ENCODE results near the gene PTPDC1.
A peak's percentile ranks its signal among the peaks of the same experiment; 100 is the strongest.

PTPDC1 gene, protein sequence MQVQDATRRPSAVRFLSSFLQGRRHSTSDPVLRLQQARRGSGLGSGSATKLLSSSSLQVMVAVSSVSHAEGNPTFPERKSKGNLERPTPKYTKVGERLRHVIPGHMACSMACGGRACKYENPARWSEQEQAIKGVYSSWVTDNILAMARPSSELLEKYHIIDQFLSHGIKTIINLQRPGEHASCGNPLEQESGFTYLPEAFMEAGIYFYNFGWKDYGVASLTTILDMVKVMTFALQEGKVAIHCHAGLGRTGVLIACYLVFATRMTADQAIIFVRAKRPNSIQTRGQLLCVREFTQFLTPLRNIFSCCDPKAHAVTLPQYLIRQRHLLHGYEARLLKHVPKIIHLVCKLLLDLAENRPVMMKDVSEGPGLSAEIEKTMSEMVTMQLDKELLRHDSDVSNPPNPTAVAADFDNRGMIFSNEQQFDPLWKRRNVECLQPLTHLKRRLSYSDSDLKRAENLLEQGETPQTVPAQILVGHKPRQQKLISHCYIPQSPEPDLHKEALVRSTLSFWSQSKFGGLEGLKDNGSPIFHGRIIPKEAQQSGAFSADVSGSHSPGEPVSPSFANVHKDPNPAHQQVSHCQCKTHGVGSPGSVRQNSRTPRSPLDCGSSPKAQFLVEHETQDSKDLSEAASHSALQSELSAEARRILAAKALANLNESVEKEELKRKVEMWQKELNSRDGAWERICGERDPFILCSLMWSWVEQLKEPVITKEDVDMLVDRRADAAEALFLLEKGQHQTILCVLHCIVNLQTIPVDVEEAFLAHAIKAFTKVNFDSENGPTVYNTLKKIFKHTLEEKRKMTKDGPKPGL

DNA sequence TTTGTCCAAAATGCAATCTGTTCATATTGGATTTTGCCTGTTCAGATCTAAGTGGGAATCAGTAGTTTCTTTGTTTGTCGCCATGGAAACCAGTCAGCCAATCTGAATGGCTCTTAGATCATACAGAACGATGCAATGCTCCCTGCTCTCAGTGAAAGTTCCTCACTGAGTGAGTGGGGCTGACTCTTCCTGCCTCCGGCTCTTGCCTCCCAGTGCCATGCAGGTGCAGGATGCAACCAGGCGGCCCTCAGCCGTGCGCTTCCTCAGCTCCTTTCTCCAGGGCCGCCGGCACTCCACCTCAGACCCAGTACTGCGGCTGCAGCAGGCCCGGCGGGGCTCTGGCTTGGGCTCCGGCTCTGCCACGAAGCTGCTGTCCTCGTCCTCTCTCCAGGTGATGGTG lies at the start of gene PTPDC1:
Gene PTPDC1, plus strand, starts transcription at position 151 of the 400 bp plus-strand sequence. Its CDS starts 67 bp downstream, at position 218.
- FAIRE-seq, result no peak

DNA sequence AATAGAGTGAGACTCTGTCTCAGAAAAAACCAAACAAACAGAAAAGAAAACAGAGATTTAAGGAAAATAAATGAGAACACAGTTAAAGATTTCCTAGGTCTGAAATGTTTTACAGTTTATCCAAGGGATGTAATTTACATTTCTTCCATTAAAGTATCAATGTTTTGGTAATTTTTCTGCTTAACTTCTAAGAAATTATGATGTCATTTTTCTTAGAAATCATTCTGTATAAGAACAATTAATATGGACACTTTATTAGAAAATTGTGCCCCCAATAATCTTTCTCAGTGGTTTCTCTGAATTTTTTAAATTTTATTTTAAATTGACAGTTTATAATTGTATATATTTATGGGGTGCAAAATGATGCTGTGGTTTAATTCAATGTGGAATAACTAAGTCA lies 49.8 kb upstream of the PTPDC1 start:
- FAIRE-seq, result no peak

DNA sequence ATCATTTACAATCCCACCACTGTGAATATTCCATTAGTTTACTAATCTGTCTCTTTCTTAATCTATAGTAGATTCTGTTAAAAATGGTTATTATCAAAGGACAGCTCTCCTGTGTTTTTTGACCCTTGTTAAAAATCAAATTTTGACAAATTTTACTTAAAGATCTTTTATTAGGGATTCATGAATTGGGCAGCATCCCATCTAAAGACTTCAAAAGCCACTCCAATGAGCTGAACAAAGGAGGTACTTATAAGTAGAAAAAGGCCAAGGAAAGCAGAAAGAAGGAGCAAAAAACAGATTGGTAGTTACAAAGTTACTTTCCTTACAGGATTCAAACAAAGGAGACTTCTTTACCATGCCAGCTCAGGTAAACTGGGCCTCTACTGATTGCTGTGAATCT lies 44.5 kb upstream of the PTPDC1 start:
- FAIRE-seq, result no peak

DNA sequence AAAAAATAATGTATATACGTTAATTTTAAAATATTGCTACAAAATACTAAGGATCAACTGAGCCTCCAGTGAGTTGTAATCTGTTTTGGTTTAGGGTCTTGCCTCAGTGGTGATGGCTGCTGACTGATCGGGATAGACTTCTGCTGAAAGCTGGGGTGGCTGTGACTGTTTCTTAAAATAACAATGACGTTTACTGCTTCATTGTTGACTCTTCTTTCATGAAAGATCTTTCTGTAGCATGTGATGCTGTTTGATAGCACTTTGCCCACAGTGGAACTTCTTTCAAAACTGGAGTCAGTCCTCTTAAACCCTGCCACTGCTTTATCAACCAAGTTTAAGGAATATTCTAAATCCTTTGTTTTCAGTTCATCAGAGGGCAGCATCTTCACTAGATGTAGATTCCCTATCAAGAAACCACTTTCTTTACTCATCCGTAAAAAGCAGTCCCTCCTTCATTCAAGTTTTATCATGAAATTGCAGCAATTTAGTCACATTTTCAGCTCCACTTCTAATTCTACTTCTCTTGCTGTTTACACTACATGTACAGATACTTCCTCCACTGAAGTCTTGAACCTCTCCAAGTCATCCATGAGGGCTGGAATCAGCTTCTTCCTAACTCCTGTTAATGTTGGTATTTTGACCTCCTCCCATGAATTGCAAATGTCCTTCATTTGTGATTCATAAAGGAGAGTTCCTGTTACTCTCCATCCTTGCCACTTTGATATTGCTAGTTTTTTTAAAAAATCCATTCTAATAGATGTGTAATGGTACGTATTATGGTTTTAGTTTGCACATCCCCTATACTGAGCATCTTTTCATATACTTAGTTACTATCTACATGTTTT lies 41.5 kb upstream of the PTPDC1 start:
- FAIRE-seq, result no peak

DNA sequence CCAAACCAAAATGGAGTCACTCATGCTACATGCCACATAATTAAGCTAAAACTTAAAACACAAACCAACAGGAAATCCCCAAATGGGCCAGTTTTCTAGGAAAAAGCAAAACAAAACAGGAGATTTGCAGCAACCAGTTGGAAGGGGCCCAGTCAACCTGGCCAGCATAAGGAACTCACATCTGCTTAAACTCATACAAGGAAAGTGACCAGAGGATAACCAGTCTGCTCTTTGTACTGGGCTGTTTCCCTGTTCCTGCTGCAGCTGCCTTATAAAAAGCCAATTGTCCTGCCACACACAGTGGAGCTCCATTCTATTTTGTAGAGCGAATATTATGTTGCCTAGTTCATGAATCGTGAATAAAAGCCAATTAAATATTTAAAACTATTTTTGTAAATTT lies 29.5 kb upstream of the PTPDC1 start:
- no peak for FAIRE-seq

DNA sequence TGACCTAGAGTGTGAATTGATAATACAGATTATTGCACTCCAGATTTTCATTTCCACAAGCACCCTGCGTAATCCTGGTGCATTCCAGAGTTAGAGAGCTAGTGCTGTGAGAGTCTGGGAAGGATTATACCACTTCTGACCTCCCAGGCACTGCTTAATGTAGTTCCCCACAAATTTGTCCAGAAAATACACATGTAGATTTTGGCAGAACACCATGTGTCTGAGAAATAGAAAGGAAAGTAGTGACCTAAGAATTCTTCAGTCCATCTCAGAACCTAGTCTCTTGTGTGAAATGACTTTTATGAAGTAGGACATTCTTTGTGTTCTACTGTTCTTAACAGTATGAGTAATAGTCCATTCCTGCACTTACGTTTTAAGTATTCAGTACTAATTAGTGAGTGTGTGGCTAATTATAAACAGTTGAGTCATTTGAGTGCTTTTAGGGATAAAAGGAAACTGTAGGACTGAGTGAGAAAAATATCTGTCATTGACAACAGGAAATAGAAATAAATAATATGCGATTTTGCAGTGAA lies 27.8 kb upstream of the PTPDC1 start:
- FAIRE-seq, result no peak

DNA sequence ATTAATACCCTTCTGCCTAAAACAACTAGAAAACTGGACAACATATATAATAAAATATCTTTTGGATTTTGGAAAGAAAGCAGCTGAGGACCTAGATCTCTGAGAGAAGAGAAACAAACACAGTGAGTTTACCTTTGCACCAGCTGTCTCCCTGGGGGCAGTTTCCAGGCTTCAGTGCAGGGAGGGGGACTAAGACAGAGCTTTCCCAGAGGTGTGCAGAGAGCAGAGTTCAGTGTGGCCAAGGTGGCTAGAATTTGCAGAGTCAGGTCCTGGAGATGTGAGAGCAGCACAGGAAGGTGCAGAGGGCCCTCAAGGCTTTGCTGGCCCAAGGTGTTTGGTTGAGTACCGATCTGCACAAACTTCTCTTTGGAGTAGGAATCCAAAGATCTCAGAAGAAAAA lies 26.3 kb upstream of the PTPDC1 start:
- no peak for FAIRE-seq

- no peak for FAIRE-seq
Observed at GRCh38 chr9:94061864-94062263, 22.4 kb upstream of the PTPDC1 start.

GRCh38 chr9:94065535-94065961 lies 18.7 kb upstream of the PTPDC1 start:
- peak; percentile 83 for FAIRE-seq

DNA sequence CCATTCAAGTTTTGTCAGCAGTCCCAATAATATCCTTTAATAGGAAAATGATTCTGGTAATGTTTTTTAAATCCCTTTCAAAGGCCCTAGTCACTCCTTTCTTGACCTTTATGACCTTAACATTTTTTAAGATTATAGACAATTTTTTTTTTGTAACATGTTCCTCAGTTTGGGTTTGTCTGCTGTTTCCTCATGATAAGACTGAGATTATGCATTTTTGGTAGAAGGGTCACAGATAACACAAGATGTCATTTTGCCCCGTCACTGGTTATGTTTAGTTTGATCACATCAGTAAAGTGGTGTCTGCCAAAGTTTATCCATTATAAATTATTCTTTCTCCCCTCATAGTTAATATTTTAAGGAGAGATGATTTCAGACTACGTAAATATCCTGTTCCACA lies 16.0 kb upstream of the PTPDC1 start:
- FAIRE-seq, result no peak

GRCh38 chr9:94076557-94076956 lies 7.7 kb upstream of the PTPDC1 start:
- FAIRE-seq, result no peak

GRCh38 chr9:94078086-94078485 lies 6.2 kb upstream of the PTPDC1 start:
- FAIRE-seq, result no peak

DNA sequence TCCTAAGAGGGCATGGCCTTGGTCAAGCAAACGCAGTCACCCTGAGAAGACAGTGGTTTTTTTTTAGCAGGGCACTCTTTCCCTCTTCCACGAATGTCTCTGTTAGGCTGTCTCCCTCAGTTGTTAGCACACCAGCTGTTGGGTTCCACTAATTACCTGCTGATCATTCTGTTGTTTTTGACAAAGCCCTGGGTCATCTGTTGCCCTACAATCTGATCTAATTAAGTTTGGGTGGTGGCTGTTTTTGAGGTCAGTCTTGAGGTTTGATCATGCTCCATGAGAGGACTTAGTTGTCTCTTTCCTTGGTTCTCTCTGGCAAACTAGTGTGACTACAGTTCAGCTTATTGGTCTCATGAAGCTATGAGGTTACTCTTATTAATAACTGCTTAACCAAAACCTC lies 5.0 kb upstream of the PTPDC1 start:
- no peak for FAIRE-seq

DNA sequence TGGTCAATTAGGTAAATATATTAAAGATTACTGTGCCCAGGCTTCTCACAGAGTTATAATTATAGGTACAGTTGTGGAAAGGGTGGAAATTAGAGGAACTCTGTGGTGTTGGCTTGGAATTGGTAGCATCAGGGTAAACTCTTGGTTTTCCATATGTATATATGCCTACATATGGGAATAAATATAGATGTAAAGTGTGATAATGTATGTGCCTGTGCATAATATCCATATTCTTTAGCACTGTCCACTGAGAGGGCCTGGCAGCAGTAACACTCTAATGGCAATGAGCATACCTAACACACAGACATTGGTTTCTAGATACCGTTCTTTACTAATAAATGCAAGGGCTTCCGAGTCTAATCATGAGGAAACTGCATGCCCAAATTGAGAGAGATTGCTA lies 4.0 kb upstream of the PTPDC1 start:
- FAIRE-seq, result no peak

GRCh38 chr9:94081435-94081834 lies 2.8 kb upstream of the PTPDC1 start:
- no peak for FAIRE-seq

- no peak for FAIRE-seq
Observed at GRCh38 chr9:94081864-94082463, 2.3 kb upstream of the PTPDC1 start.

DNA sequence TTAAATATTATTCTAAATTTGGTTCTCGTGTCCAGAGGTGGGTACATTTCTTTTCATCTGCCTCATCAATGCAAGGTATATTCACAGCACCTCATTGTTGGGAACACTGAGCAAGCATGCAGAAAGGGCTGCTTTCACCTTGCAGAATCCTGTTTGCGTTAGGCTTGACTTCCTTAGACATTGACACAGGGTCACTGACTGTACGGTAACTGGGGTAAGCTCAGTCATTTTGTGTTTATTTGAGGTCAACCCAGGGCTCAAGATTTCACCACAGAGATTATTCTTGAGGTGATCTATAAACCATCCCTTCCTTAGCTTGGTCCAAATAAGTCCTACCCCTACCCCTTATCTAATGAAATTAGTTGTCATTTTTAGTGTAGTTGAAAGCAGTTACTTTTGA lies 1.7 kb upstream of the PTPDC1 start:
- no peak for FAIRE-seq

- FAIRE-seq, result no peak
Observed at GRCh38 chr9:94082956-94083355, 1.3 kb upstream of the PTPDC1 start.

DNA sequence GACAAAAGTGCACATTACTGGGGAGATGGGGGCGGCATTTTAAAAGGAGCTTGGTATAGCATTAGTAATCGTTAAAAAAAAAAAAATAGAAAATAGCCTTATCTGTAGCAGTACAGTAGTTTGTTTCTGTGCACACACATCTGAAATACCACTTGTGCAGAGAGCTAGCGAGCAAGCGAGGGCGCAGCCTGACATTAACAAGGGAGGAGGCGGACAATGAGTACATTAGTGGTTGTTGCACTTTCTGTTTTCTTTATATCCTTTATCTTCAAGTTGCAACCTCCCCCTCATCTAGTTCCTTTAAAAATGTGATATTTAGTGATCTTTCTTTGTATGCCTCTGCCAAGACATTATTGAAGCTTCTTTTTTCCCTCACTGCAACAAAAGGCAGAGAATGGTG lies 880 bp upstream of the PTPDC1 start:
- no peak for FAIRE-seq

DNA sequence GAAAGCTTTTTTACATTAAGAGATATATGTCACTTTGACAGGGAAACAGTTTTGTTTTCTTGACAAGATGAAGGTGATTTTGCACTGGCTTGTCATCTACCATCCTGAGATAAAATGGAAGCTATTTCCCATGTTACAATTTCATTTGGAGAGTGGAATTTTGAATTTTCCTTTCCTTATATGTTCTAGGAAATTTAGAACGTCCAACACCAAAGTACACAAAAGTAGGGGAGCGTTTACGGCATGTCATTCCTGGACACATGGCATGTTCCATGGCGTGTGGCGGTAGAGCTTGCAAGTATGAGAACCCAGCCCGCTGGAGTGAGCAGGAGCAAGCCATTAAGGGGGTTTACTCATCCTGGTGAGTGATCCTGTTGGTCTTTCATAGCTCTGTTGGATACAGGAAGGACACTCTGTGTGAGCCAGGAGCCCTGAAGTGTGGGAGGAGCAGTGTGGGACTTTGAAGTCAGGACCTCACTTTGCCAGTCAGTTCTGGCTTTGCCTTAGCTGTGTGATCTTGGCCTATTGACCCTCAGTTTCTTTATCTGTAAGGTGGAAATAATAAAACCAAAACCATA lies 887 bp downstream of the PTPDC1 start:
- no peak for FAIRE-seq

- FAIRE-seq, result no peak
Observed at GRCh38 chr9:94086486-94087345, 2.5 kb downstream of the PTPDC1 start.

All from A204.1 (cell line).